GM21390 (cell line): Measurements from ENCODE around the gene RIMS4.
"Not testable (repeated sequence)": the region's sequence is repeated elsewhere in the genome, so short reads cannot be mapped to it uniquely, and the experiment has no call there.

Source experiments
- ATAC-seq: cut with Tn5 transposase; IDR thresholded peaks from one replicate; pipeline ENCODE4 v1.9.1; 2021; ENCODE audit not compliant: unreplicated experiment

Gene RIMS4

GRCh38 chr20:44830995-44831394 is 20.6 kb upstream of the RIMS4 start:
- ATAC-seq: no peak

GRCh38 chr20:44830523-44830922 is 20.2 kb upstream of the RIMS4 start:
- no peak for ATAC-seq

- no peak for ATAC-seq
Observed at GRCh38 chr20:44829688-44830087, 19.3 kb upstream of the RIMS4 start.

- ATAC-seq: no peak
Observed at GRCh38 chr20:44828640-44829039, 18.3 kb upstream of the RIMS4 start.

- no peak for ATAC-seq
Observed at GRCh38 chr20:44827401-44827800, 17.1 kb upstream of the RIMS4 start.

- not testable (repeated sequence) for ATAC-seq
Observed at GRCh38 chr20:44821576-44821975, 11.2 kb upstream of the RIMS4 start.

- ATAC-seq: no peak
Observed at GRCh38 chr20:44819936-44820335, 9.6 kb upstream of the RIMS4 start.

- ATAC-seq: no peak
Observed at GRCh38 chr20:44817143-44817910, 7.0 kb upstream of the RIMS4 start.

GRCh38 chr20:44814937-44815336 is 4.6 kb upstream of the RIMS4 start:
- no peak for ATAC-seq

GRCh38 chr20:44811150-44811685 is 872 bp upstream of the RIMS4 start:
- ATAC-seq: no peak

- ATAC-seq: no peak
Observed at GRCh38 chr20:44810061-44810390, 320 bp downstream of the RIMS4 start.

GRCh38 chr20:44809380-44810060 is 826 bp downstream of the RIMS4 start:
- ATAC-seq: no peak

GRCh38 chr20:44807684-44808056 is 2.7 kb downstream of the RIMS4 start:
- no peak for ATAC-seq

GRCh38 chr20:44807051-44807683 is 3.2 kb downstream of the RIMS4 start:
- no peak for ATAC-seq

GRCh38 chr20:44805979-44806620 is 4.2 kb downstream of the RIMS4 start:
- ATAC-seq: no peak

GRCh38 chr20:44805335-44805978 is 4.9 kb downstream of the RIMS4 start:
- ATAC-seq: no peak

- ATAC-seq: no peak
Observed at GRCh38 chr20:44803383-44803941, 6.9 kb downstream of the RIMS4 start.

GRCh38 chr20:44802702-44803101 is 7.6 kb downstream of the RIMS4 start:
- ATAC-seq: no peak

- no peak for ATAC-seq
Observed at GRCh38 chr20:44800391-44801046, 9.8 kb downstream of the RIMS4 start.

- ATAC-seq: no peak
Observed at GRCh38 chr20:44799691-44800090, 10.7 kb downstream of the RIMS4 start.
